GM19395 (cell line): ENCODE data around the gene MINDY4.
A peak's percentile ranks its signal among the peaks of the same experiment; 100 is the strongest.

Experiments used
- ATAC-seq: cut with Tn5 transposase; IDR thresholded peaks from one replicate; pipeline ENCODE4 v1.9.1; 2021; ENCODE audit warnings: mild to moderate bottlenecking, moderate library complexity; ENCODE audit not compliant: unreplicated experiment

The MINDY4 gene

GRCh38 chr7:30740417-30741181 lies 30.6 kb upstream of the MINDY4 start:
- peak; percentile 74 for ATAC-seq

- ATAC-seq = no peak
Observed at GRCh38 chr7:30741289-30741688, 29.9 kb upstream of the MINDY4 start.

GRCh38 chr7:30743371-30744074 lies 27.7 kb upstream of the MINDY4 start:
- ATAC-seq = no peak

GRCh38 chr7:30744075-30744417 lies 27.2 kb upstream of the MINDY4 start:
- ATAC-seq = no peak

GRCh38 chr7:30745261-30745941 lies 25.8 kb upstream of the MINDY4 start:
- no peak for ATAC-seq

- ATAC-seq = no peak
Observed at GRCh38 chr7:30750010-30750409, 21.2 kb upstream of the MINDY4 start.

- no peak for ATAC-seq
Observed at GRCh38 chr7:30750683-30751650, 20.2 kb upstream of the MINDY4 start.

- no peak for ATAC-seq
Observed at GRCh38 chr7:30751696-30752273, 19.4 kb upstream of the MINDY4 start, which contains the start of gene INMT. Gene INMT, plus strand, starts transcription at chr7:30752135. Its CDS starts 16 bp downstream, at chr7:30752151.

- ATAC-seq = no peak
Observed at GRCh38 chr7:30752484-30752883, 18.7 kb upstream of the MINDY4 start.

- ATAC-seq = no peak
Observed at GRCh38 chr7:30752979-30753378, 18.2 kb upstream of the MINDY4 start.

- ATAC-seq = no peak
Observed at GRCh38 chr7:30754315-30754877, 16.8 kb upstream of the MINDY4 start.

- ATAC-seq = no peak
Observed at GRCh38 chr7:30755384-30756154, 15.6 kb upstream of the MINDY4 start.

- no peak for ATAC-seq
Observed at GRCh38 chr7:30757342-30757692, 13.9 kb upstream of the MINDY4 start.

GRCh38 chr7:30760514-30761213 lies 10.6 kb upstream of the MINDY4 start:
- ATAC-seq = no peak

GRCh38 chr7:30761214-30762156 lies 9.7 kb upstream of the MINDY4 start:
- no peak for ATAC-seq

GRCh38 chr7:30764030-30764975 lies 6.9 kb upstream of the MINDY4 start:
- peak; percentile 98 for ATAC-seq
